Measurements from ENCODE around the gene ASPHD1. TPM values are rescaled to one million over a fixed set of nuclear protein-coding genes. Genes with fewer than 3 reads are reported as not detected.

ASPHD1 gene
- total RNA-seq, 2 experiments from 2014 or later, result 2.0 to 2.1 TPM

DNA sequence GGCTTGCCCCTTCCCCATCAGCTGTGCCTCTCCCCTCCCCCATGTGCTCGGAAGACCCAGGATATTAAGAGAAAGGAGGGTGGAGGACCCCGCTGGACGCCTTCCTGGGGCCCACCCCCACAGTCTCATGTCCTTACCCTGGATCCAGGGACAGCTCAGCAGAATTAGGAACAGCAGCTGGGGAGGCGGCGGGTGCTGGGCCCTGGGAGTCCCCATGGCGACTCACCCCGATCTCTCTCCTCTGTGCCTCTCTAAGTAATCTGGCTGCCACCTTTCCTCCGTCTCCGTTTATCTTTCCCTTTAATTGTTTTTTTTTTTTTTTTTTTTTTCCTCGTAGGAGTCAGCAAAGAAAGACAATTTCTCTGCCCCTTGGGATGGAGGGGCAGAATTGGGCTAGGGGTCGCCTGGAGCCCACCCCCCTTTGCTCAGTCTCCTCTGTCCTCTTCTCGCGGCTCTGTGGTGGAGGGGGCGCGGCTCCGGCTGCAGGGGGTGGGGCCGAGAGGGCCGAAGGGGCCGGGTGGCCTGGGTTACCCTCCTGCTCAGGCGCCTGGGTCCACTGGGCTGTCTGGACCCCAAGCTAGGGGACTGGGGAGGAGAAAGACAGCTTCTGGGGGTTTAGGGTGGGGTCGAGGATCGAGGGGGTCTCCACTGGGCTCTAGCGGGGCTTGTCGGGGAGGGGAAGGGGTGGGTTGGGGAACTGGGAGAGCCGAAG lies 1.3 kb upstream of the ASPHD1 start:
- TF ChIP-seq, protein P1, sequence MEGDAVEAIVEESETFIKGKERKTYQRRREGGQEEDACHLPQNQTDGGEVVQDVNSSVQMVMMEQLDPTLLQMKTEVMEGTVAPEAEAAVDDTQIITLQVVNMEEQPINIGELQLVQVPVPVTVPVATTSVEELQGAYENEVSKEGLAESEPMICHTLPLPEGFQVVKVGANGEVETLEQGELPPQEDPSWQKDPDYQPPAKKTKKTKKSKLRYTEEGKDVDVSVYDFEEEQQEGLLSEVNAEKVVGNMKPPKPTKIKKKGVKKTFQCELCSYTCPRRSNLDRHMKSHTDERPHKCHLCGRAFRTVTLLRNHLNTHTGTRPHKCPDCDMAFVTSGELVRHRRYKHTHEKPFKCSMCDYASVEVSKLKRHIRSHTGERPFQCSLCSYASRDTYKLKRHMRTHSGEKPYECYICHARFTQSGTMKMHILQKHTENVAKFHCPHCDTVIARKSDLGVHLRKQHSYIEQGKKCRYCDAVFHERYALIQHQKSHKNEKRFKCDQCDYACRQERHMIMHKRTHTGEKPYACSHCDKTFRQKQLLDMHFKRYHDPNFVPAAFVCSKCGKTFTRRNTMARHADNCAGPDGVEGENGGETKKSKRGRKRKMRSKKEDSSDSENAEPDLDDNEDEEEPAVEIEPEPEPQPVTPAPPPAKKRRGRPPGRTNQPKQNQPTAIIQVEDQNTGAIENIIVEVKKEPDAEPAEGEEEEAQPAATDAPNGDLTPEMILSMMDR (IDR thresholded peaks at IDR 0.05), result no peak
- ATAC-seq, result no peak
- Mint-ChIP-seq H3K27ac (no peak overlapping the region), H3K27me3 (peaks cover 23% of the 10 kb centered on the region), H3K4me3 (no peak overlapping the region), H3K9me3 (no peaks in the 10 kb centered on the region), H3K4me1 (ENCODE audit: low read depth) (peaks cover 12% of the 10 kb centered on the region), H3K36me3 (ENCODE audit: low read depth) (no peaks in the 10 kb centered on the region)
- intact Hi-C loops (cut with micrococcal nuclease), result loop anchor here (2.0 kb wide), 1 partner anchor 20 kb away; no protein-coding TSS in a partner anchor
- ChIA-PET CTCF (no interaction called here), POLR2A (interaction anchor here (1.2 to 2.6 kb wide), 2 partner anchors 28 to 97 kb away, joined by 4 to 13 read pairs; partner anchors contain the start of genes HIRIP3, INO80E and KCTD13)
- no peak for DNase-seq

DNA sequence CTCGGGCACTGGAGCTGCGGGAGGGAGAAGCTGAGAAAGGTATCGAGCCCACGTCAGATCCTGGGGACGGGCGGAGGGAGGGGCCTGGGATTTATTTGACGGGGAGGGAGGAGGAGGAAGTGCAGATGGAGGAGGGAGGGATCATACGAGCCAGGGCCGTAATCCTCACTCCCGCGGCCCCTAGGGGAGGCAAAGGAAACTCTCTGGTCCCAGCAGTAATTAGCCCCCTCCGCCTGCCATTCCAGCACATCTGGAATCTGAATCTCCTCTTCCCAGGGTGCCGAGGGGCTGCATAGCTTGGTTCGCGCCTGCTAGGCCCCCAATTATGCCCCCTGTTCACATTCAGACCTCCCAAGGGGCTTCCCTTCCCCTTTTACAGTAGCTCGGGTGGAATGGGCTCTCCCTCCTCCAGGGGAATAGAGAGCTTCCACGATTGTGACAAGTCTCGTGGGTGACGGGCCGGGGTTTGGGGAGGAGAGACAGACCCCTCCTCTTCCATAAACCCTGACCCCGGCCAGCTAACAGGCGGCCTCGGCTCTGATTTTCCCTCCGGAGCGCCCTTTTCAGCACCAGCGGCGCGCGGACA lies 679 bp upstream of the ASPHD1 start, which contains the start of gene SEZ6L2:
TSS of gene SEZ6L2 (minus strand) at position 35 of the 586 bp plus-strand sequence. CDS start 531 bp downstream, outside the sequence.
- CTCF ChIA-PET, result interaction anchor here (1.0 to 2.5 kb wide), 3 partner anchors 32 to 208 kb away, joined by 3 to 6 read pairs (median 4); partner anchors contain the start of gene TLCD3B

DNA sequence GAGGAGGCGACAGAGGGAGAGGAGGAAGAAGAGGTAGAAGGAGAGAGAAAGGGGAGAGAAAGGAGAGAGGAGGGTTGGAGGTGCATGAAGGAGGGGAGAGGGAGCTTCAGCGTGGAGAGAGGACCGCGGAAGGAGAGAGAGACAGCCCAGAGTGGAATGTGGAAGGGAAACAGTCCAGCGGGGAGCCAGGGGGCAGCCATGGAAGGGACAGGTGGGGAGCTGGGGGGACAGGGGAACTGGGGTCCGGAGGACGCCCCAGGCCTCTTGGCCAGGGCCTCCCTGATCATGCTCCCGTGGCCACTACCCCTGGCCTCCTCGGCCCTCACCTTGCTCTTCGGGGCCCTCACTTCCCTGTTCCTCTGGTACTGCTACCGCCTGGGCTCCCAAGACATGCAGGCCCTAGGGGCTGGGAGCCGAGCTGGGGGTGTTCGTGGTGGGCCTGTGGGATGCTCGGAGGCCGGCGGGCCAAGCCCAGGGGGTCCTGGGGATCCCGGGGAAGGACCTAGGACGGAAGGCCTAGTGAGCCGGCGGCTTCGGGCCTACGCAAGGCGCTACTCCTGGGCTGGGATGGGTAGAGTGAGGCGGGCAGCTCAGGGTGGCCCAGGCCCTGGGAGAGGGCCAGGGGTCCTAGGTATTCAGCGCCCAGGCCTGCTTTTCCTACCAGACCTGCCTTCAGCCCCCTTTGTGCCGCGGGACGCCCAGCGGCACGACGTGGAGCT lies 759 bp downstream of the ASPHD1 start:
- intact Hi-C loops (cut with micrococcal nuclease), result no loop called here

More for the DNA sequence above, 679 bp upstream of the ASPHD1 start, which contains the start of gene SEZ6L2:
- DNase-seq (peak; percentile 73), ATAC-seq (no peak)
- POLR2A ChIA-PET, result interaction anchor here (2.6 to 3.1 kb wide), 2 partner anchors 26 to 97 kb away, joined by 13 to 16 read pairs; partner anchors contain the start of genes HIRIP3, INO80E and KCTD13
- Mint-ChIP-seq H3K4me1 (ENCODE audit: low read depth) (peaks cover 12% of the 10 kb centered on the region), H3K27me3 (peaks cover 23% of the 10 kb centered on the region), H3K36me3 (ENCODE audit: low read depth) (no peaks in the 10 kb centered on the region), H3K9me3 (no peaks in the 10 kb centered on the region), H3K4me3 (peak within 1 kb of the TSS; percentile 67), H3K27ac (no peak within 1 kb of the TSS)
- TF ChIP-seq, protein P1 (IDR thresholded peaks at IDR 0.05), result no peak
- intact Hi-C loops (cut with micrococcal nuclease), result loop anchor here (2.0 kb wide), 1 partner anchor 21 kb away; no protein-coding TSS in a partner anchor

DNA sequence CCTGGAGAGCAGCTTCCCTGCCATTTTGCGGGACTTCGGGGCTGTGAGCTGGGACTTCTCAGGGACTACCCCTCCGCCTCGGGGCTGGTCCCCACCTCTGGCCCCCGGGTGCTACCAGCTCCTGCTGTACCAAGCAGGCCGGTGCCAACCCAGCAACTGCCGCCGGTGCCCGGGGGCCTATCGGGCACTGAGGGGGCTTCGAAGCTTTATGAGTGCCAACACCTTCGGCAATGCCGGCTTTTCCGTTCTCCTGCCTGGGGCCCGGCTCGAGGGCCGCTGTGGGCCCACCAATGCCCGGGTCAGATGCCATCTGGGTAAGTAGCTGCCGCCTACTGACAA lies 1.3 kb downstream of the ASPHD1 start:
- DNase-seq (no peak), ATAC-seq (no peak)
- intact Hi-C loops (cut with micrococcal nuclease), result no loop called here
- TF ChIP-seq, protein P1 (IDR thresholded peaks at IDR 0.05), result no peak
- Mint-ChIP-seq H3K4me3 (peak overlapping the region; percentile 44), H3K4me1 (ENCODE audit: low read depth) (peaks cover 12% of the 10 kb centered on the region), H3K27me3 (peaks cover 16% of the 10 kb centered on the region), H3K9me3 (no peaks in the 10 kb centered on the region), H3K36me3 (ENCODE audit: low read depth) (no peaks in the 10 kb centered on the region), H3K27ac (no peak overlapping the region)
- ChIA-PET CTCF (interaction anchor here (1.0 to 2.5 kb wide), 5 partner anchors 16 to 130 kb away, joined by 3 to 6 read pairs (median 3); partner anchors contain the start of genes MVP and TLCD3B), POLR2A (interaction anchor here (0.5 to 3.1 kb wide), 6 partner anchors 24 to 218 kb away, joined by 3 to 16 read pairs (median 5); partner anchors contain the start of genes ALDOA, HIRIP3, INO80E and KCTD13)

More for the DNA sequence above, 759 bp downstream of the ASPHD1 start:
- Mint-ChIP-seq H3K27me3 (peaks cover 19% of the 10 kb centered on the region), H3K4me3 (peak overlapping the region; percentile 67), H3K36me3 (ENCODE audit: low read depth) (no peaks in the 10 kb centered on the region), H3K4me1 (ENCODE audit: low read depth) (peaks cover 12% of the 10 kb centered on the region), H3K9me3 (no peaks in the 10 kb centered on the region), H3K27ac (no peak overlapping the region)
- CTCF ChIA-PET, result interaction anchor here (0.9 to 2.5 kb wide), 6 partner anchors 16 to 130 kb away, joined by 3 to 6 read pairs (median 3); partner anchors contain the start of genes MVP, PAGR1 and TLCD3B
- no peak for DNase-seq
- POLR2A ChIA-PET, result interaction anchor here (0.6 to 3.1 kb wide), 9 partner anchors 11 to 165 kb away, joined by 3 to 16 read pairs (median 4); partner anchors contain the start of genes ALDOA, HIRIP3, INO80E and KCTD13
- TF ChIP-seq, protein P1 (IDR thresholded peaks at IDR 0.05), result no peak
- no peak for ATAC-seq
